ENCODE data around the gene NRN1.

NRN1 gene

GRCh38 chr6:6006428-6007365 is at the start of gene NRN1:
Gene NRN1 (minus strand): TSS chr6:6006925. CDS start chr6:6006749, 176 bp downstream.
- H3K4me3 ChIP-seq (ENCODE audit: low read depth, low read length): peak within 1 kb of the TSS; percentile 58
- no peak for DNase-seq (ENCODE audit: low read depth)
- TF ChIP-seq CTCF (IDR thresholded peaks at IDR 0.05; ENCODE audit: control insufficient read depth, extremely low read depth, insufficient read depth): no peak

GRCh38 chr6:6052216-6052615 is 45.5 kb upstream of the NRN1 start:
- H3K4me3 ChIP-seq (ENCODE audit: low read depth, low read length): no peak overlapping the region
- DNase-seq (ENCODE audit: low read depth): no peak
- TF ChIP-seq CTCF (IDR thresholded peaks at IDR 0.05; ENCODE audit: control insufficient read depth, extremely low read depth, insufficient read depth): no peak

GRCh38 chr6:6046716-6047115 is 40.0 kb upstream of the NRN1 start:
- H3K4me3 ChIP-seq (ENCODE audit: low read depth, low read length): no peak overlapping the region
- no peak for TF ChIP-seq CTCF (IDR thresholded peaks at IDR 0.05; ENCODE audit: control insufficient read depth, extremely low read depth, insufficient read depth)
- no peak for DNase-seq (ENCODE audit: low read depth)

- TF ChIP-seq CTCF (IDR thresholded peaks at IDR 0.05; ENCODE audit: control insufficient read depth, extremely low read depth, insufficient read depth): no peak
- H3K4me3 ChIP-seq (ENCODE audit: low read depth, low read length): no peak overlapping the region
- DNase-seq (ENCODE audit: low read depth): no peak
Observed at GRCh38 chr6:6039946-6040509, 33.3 kb upstream of the NRN1 start.

- DNase-seq (ENCODE audit: low read depth): no peak
- H3K4me3 ChIP-seq (ENCODE audit: low read depth, low read length): no peak overlapping the region
- no peak for TF ChIP-seq CTCF (IDR thresholded peaks at IDR 0.05; ENCODE audit: control insufficient read depth, extremely low read depth, insufficient read depth)
Observed at GRCh38 chr6:6037179-6037578, 30.5 kb upstream of the NRN1 start.

GRCh38 chr6:6033858-6034257 is 27.1 kb upstream of the NRN1 start:
- no peak overlapping the region for H3K4me3 ChIP-seq (ENCODE audit: low read depth, low read length)
- no peak for DNase-seq (ENCODE audit: low read depth)
- no peak for TF ChIP-seq CTCF (IDR thresholded peaks at IDR 0.05; ENCODE audit: control insufficient read depth, extremely low read depth, insufficient read depth)

Data from LNCaP clone FGC (cell line).